ENCODE measurements around the gene DNAAF1.
A peak's percentile ranks its signal among the peaks of the same experiment; 100 is the strongest.
"Not testable (repeated sequence)": the region's sequence is repeated elsewhere in the genome, so short reads cannot be mapped to it uniquely, and the experiment has no call there.

DNAAF1 gene

GRCh38 chr16:84184775-84185174 lies 39.7 kb downstream of the DNAAF1 start:
- DNase-seq: no peak

- peak; percentile 44 to 92 (median 76) for DNase-seq
Observed at GRCh38 chr16:84186685-84187437, 41.8 kb downstream of the DNAAF1 start, which contains the start of gene TAF1C. TAF1C (minus strand) TSS chr16:84187057; CDS start chr16:84184988, 2,069 bp downstream.

- DNase-seq: no peak
Observed at GRCh38 chr16:84190731-84191388, 45.8 kb downstream of the DNAAF1 start, which contains the start of gene ADAD2. ADAD2 (plus strand) TSS chr16:84191157; CDS start chr16:84191231, 74 bp downstream.

GRCh38 chr16:84191466-84191865 lies 46.4 kb downstream of the DNAAF1 start:
- no peak for DNase-seq

- DNase-seq: no peak
Observed at GRCh38 chr16:84193480-84193879, 48.4 kb downstream of the DNAAF1 start.

GRCh38 chr16:84194018-84194417 lies 48.9 kb downstream of the DNAAF1 start:
- no peak for DNase-seq

- DNase-seq: no peak
Observed at GRCh38 chr16:84194470-84195200, 49.5 kb downstream of the DNAAF1 start.

- DNase-seq: no peak
Observed at GRCh38 chr16:84195201-84196093, 50.3 kb downstream of the DNAAF1 start.

- DNase-seq: no peak
Observed at GRCh38 chr16:84196101-84196500, 51.0 kb downstream of the DNAAF1 start.

- DNase-seq: no peak
Observed at GRCh38 chr16:84196727-84197394, 51.8 kb downstream of the DNAAF1 start.

GRCh38 chr16:84197466-84198128 lies 52.5 kb downstream of the DNAAF1 start:
- no peak for DNase-seq

- DNase-seq: no peak
Observed at GRCh38 chr16:84198401-84198800, 53.3 kb downstream of the DNAAF1 start.

- no peak for DNase-seq
Observed at GRCh38 chr16:84199097-84199496, 54.0 kb downstream of the DNAAF1 start.

GRCh38 chr16:84199861-84200260 lies 54.8 kb downstream of the DNAAF1 start:
- DNase-seq: peak in 9 of 14 donors; percentile 10 to 68 (median 38)

- DNase-seq: not testable (repeated sequence)
Observed at GRCh38 chr16:84204551-84204950, 59.4 kb downstream of the DNAAF1 start.

- not testable (repeated sequence) for DNase-seq
Observed at GRCh38 chr16:84205123-84205522, 60.0 kb downstream of the DNAAF1 start.

- DNase-seq: no peak
Observed at GRCh38 chr16:84205976-84206691, 61.0 kb downstream of the DNAAF1 start.

GRCh38 chr16:84207251-84207650 lies 62.1 kb downstream of the DNAAF1 start:
- no peak for DNase-seq

GRCh38 chr16:84207879-84208278 lies 62.8 kb downstream of the DNAAF1 start:
- DNase-seq: no peak

GRCh38 chr16:84209989-84210388 lies 64.9 kb downstream of the DNAAF1 start:
- DNase-seq: no peak
